Nephron progenitor cell (in vitro differentiated cells): ENCODE results near the gene DAP.

Experiments used
- DNase-seq: peaks from one replicate; pipeline ENCODE4 v3.0.0; 2021
- H3K27ac Mint-ChIP-seq: 2 replicates; pipeline ENCODE4 v1.8.0; 2021; ENCODE audit warnings: mild to moderate bottlenecking, moderate library complexity, mixed read lengths
- H3K27me3 Mint-ChIP-seq: 2 replicates; pipeline ENCODE4 v1.8.0; 2021; ENCODE audit warnings: mild to moderate bottlenecking, low read depth, mixed read lengths; ENCODE audit not compliant: poor library complexity
- H3K36me3 Mint-ChIP-seq: 2 replicates; pipeline ENCODE4 v1.8.0; 2021; ENCODE audit warnings: low read depth, mixed read lengths
- H3K4me1 Mint-ChIP-seq: 2 replicates; pipeline ENCODE4 v1.8.0; 2021; ENCODE audit warnings: mixed read lengths
- H3K4me3 Mint-ChIP-seq: 2 replicates; pipeline ENCODE4 v1.8.0; 2021; ENCODE audit warnings: mild to moderate bottlenecking, moderate library complexity, mixed read lengths
- H3K9me3 Mint-ChIP-seq: 2 replicates; pipeline ENCODE4 v1.8.0; 2021; ENCODE audit warnings: mild to moderate bottlenecking, moderate library complexity, mixed read lengths
- CTCF ChIP-seq: fragments of 200-600 bp; sonication (generic); IDR thresholded peaks from 2 replicates; pipeline ENCODE4 v1.5.0; 2021; ENCODE audit warnings: antibody characterized with exemption

The DAP gene

GRCh38 chr5:10757922-10758555, 3.0 kb downstream of the DAP start:
- no peak for TF ChIP-seq CTCF
- Mint-ChIP-seq H3K27ac (peak overlapping the region; percentile 37), H3K36me3 (peaks cover 57% of the 10 kb centered on the region), H3K9me3 (peaks cover 11% of the 10 kb centered on the region), H3K27me3 (peaks cover 16% of the 10 kb centered on the region), H3K4me1 (peaks cover 63% of the 10 kb centered on the region), H3K4me3 (peak overlapping the region; percentile 16)
- DNase-seq: no peak

GRCh38 chr5:10757043-10757442, 4.0 kb downstream of the DAP start:
- Mint-ChIP-seq H3K27ac (peak overlapping the region; percentile 37), H3K9me3 (peaks cover 11% of the 10 kb centered on the region), H3K4me1 (peaks cover 53% of the 10 kb centered on the region), H3K4me3 (no peak overlapping the region), H3K36me3 (peaks cover 60% of the 10 kb centered on the region), H3K27me3 (peaks cover 7% of the 10 kb centered on the region)
- TF ChIP-seq CTCF: no peak
- DNase-seq: no peak

- H3K4me1 Mint-ChIP-seq: peaks cover 48% of the 10 kb centered on the region
- no peak overlapping the region for H3K4me3 Mint-ChIP-seq
- no peak for TF ChIP-seq CTCF
- DNase-seq: no peak
- peaks cover 7% of the 10 kb centered on the region for H3K27me3 Mint-ChIP-seq
- H3K27ac Mint-ChIP-seq: no peak overlapping the region
- peaks cover 65% of the 10 kb centered on the region for H3K36me3 Mint-ChIP-seq
- H3K9me3 Mint-ChIP-seq: peaks cover 11% of the 10 kb centered on the region
These were observed 4.5 kb downstream of the DAP start for GRCh38 chr5:10756549-10756948.

- H3K4me1 Mint-ChIP-seq: peaks cover 33% of the 10 kb centered on the region
- DNase-seq: no peak
- peaks cover 11% of the 10 kb centered on the region for H3K9me3 Mint-ChIP-seq
- no peak for TF ChIP-seq CTCF
- H3K4me3 Mint-ChIP-seq: no peak overlapping the region
- peaks cover 88% of the 10 kb centered on the region for H3K36me3 Mint-ChIP-seq
- H3K27me3 Mint-ChIP-seq: peaks cover 5% of the 10 kb centered on the region
- H3K27ac Mint-ChIP-seq: peak overlapping the region; percentile 70
These were observed 7.9 kb downstream of the DAP start for GRCh38 chr5:10753178-10753577.

GRCh38 chr5:10752451-10752850, 8.6 kb downstream of the DAP start:
- no peak overlapping the region for H3K4me3 Mint-ChIP-seq
- H3K27me3 Mint-ChIP-seq: peaks cover 5% of the 10 kb centered on the region
- H3K27ac Mint-ChIP-seq: no peak overlapping the region
- no peak for TF ChIP-seq CTCF
- peaks cover 84% of the 10 kb centered on the region for H3K36me3 Mint-ChIP-seq
- H3K4me1 Mint-ChIP-seq: peaks cover 30% of the 10 kb centered on the region
- no peak for DNase-seq
- H3K9me3 Mint-ChIP-seq: peaks cover 11% of the 10 kb centered on the region

GRCh38 chr5:10750909-10751308, 10.1 kb downstream of the DAP start:
- DNase-seq: no peak
- no peak for TF ChIP-seq CTCF
- Mint-ChIP-seq H3K9me3 (peaks cover 10% of the 10 kb centered on the region), H3K36me3 (peaks cover 84% of the 10 kb centered on the region), H3K27me3 (peaks cover 5% of the 10 kb centered on the region), H3K27ac (no peak overlapping the region), H3K4me3 (no peak overlapping the region), H3K4me1 (peaks cover 25% of the 10 kb centered on the region)
